Vagina (tissue), 2 donors: ENCODE results near the gene ALDH8A1.

Experiments used
- POLR2A ChIP-seq, 2 donors: fragments of 450-650 bp; IDR thresholded peaks; one replicate each; pipeline ENCODE4 v1.6.1; 2017; ENCODE audit warnings: antibody characterized with exemption in 2 of 2, mild to moderate bottlenecking in 2 of 2, moderate library complexity in 2 of 2
- TF ChIP-seq, protein P1 (sequence below), 3 experiments: fragments of 450-650 bp in 2 of 3; fragments of 200-600 bp in 1 of 3; sonication (generic) in 1 of 3; IDR thresholded peaks; one replicate each; pipeline ENCODE4 v1.5.1; 2017 to 2019; ENCODE audit warnings: antibody characterized with exemption in 3 of 3, mild to moderate bottlenecking in 2 of 3, moderate library complexity in 2 of 3

GRCh38 chr6:134911547-134911946 lies 38.4 kb downstream of the ALDH8A1 start:
- TF ChIP-seq, protein P1, sequence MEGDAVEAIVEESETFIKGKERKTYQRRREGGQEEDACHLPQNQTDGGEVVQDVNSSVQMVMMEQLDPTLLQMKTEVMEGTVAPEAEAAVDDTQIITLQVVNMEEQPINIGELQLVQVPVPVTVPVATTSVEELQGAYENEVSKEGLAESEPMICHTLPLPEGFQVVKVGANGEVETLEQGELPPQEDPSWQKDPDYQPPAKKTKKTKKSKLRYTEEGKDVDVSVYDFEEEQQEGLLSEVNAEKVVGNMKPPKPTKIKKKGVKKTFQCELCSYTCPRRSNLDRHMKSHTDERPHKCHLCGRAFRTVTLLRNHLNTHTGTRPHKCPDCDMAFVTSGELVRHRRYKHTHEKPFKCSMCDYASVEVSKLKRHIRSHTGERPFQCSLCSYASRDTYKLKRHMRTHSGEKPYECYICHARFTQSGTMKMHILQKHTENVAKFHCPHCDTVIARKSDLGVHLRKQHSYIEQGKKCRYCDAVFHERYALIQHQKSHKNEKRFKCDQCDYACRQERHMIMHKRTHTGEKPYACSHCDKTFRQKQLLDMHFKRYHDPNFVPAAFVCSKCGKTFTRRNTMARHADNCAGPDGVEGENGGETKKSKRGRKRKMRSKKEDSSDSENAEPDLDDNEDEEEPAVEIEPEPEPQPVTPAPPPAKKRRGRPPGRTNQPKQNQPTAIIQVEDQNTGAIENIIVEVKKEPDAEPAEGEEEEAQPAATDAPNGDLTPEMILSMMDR (IDR thresholded peaks at IDR 0.05): no peak
- TF ChIP-seq POLR2A (IDR thresholded peaks at IDR 0.05): no peak
